Effector memory CD8-positive, alpha-beta T cell (primary cell): ENCODE results near the gene BUD31.
A peak's percentile ranks its signal among the peaks of the same experiment; 100 is the strongest.

Source experiments
- ATAC-seq: fragments of 150-1000 bp; cut with Tn5 transposase; replicated peaks from 2 replicates; pipeline ENCODE4 v1.10.0; 2021; ENCODE audit warnings: mild to moderate bottlenecking, moderate library complexity
- DNase-seq, 3 experiments: peaks; one replicate each; pipeline ENCODE4 v3.0.0; 2021
- H3K27ac Mint-ChIP-seq, 2 donors: one replicate each; pipeline ENCODE4 v1.8.0; 2022; ENCODE audit warnings: mild to moderate bottlenecking in 2 of 2, mixed read lengths in 2 of 2, moderate library complexity in 2 of 2
- H3K27me3 Mint-ChIP-seq, 2 donors: one replicate each; pipeline ENCODE4 v1.8.0; 2022; ENCODE audit warnings: mixed read lengths in 2 of 2
- H3K36me3 Mint-ChIP-seq: one replicate; pipeline ENCODE4 v1.8.0; 2022; ENCODE audit warnings: mild to moderate bottlenecking, moderate library complexity, mixed read lengths; ENCODE audit not compliant: insufficient read depth
- H3K4me1 Mint-ChIP-seq, 2 donors: one replicate each; pipeline ENCODE4 v1.8.0; 2022; ENCODE audit warnings: low read depth in 2 of 2, mixed read lengths in 2 of 2
- H3K4me3 Mint-ChIP-seq, 2 donors: one replicate each; pipeline ENCODE4 v1.8.0; 2022; ENCODE audit warnings: mild to moderate bottlenecking in 2 of 2, mixed read lengths in 2 of 2, moderate library complexity in 2 of 2
- H3K9me3 Mint-ChIP-seq, 2 donors: one replicate each; pipeline ENCODE4 v1.8.0; 2022; ENCODE audit warnings: mixed read lengths in 2 of 2

The BUD31 gene

GRCh38 chr7:99459087-99459486, 50.3 kb downstream of the BUD31 start:
- H3K9me3 Mint-ChIP-seq = no peaks in the 10 kb centered on the region
- no peak for DNase-seq
- peaks cover 36% of the 10 kb centered on the region for H3K36me3 Mint-ChIP-seq

GRCh38 chr7:99460651-99461050, 51.9 kb downstream of the BUD31 start:
- Mint-ChIP-seq H3K9me3 (no peaks in the 10 kb centered on the region), H3K27me3 (no peaks in the 10 kb centered on the region), H3K4me3 (no peak overlapping the region), H3K36me3 (peaks cover 33% of the 10 kb centered on the region), H3K4me1 (peaks cover 29 to 35% of the 10 kb centered on the region in 2 donors), H3K27ac (peak overlapping the region; percentile 80 to 82)
- no peak for DNase-seq
- ATAC-seq = no peak

More at GRCh38 chr7:99459087-99459486, 50.3 kb downstream of the BUD31 start:
- peak; percentile 64 for ATAC-seq
- peaks cover 22 to 27% of the 10 kb centered on the region in 2 donors for H3K4me1 Mint-ChIP-seq
- no peak overlapping the region for H3K27ac Mint-ChIP-seq
- no peak overlapping the region for H3K4me3 Mint-ChIP-seq
- H3K27me3 Mint-ChIP-seq = no peaks in the 10 kb centered on the region

GRCh38 chr7:99461221-99461620, 52.5 kb downstream of the BUD31 start:
- H3K4me1 Mint-ChIP-seq = peaks cover 32 to 41% of the 10 kb centered on the region in 2 donors
- ATAC-seq (no peak), DNase-seq (no peak)
- peaks cover 33% of the 10 kb centered on the region for H3K36me3 Mint-ChIP-seq
- no peak overlapping the region for H3K4me3 Mint-ChIP-seq
- no peaks in the 10 kb centered on the region for H3K9me3 Mint-ChIP-seq
- H3K27ac Mint-ChIP-seq = peak overlapping the region in 1 of 2 donors; percentile 32
- H3K27me3 Mint-ChIP-seq = no peaks in the 10 kb centered on the region

GRCh38 chr7:99465421-99465768, 56.6 kb downstream of the BUD31 start:
- DNase-seq = no peak
- Mint-ChIP-seq H3K9me3 (no peaks in the 10 kb centered on the region), H3K4me3 (peak overlapping the region; percentile 89 to 98), H3K4me1 (peaks cover 23 to 28% of the 10 kb centered on the region in 2 donors), H3K27me3 (no peaks in the 10 kb centered on the region), H3K36me3 (peaks cover 17% of the 10 kb centered on the region), H3K27ac (peak overlapping the region; percentile 92 to 97)
- ATAC-seq = peak; percentile 2

- H3K27me3 Mint-ChIP-seq = no peaks in the 10 kb centered on the region
- H3K4me3 Mint-ChIP-seq = no peak overlapping the region
- H3K9me3 Mint-ChIP-seq = no peaks in the 10 kb centered on the region
- peaks cover 33% of the 10 kb centered on the region for H3K36me3 Mint-ChIP-seq
- no peak for DNase-seq
- H3K4me1 Mint-ChIP-seq = peaks cover 31 to 32% of the 10 kb centered on the region in 2 donors
- no peak for ATAC-seq
- H3K27ac Mint-ChIP-seq = peak overlapping the region in 1 of 2 donors; percentile 8
Observed at GRCh38 chr7:99468336-99468918, 59.7 kb downstream of the BUD31 start.
